Tibial nerve (tissue), 4 donors: ENCODE data around the gene COL8A2.

Experiments
- CTCF ChIP-seq, 5 experiments: fragments of 200-600 bp in 3 of 5; fragments of 450-650 bp in 2 of 5; sonication (generic) in 3 of 5; IDR thresholded peaks; one replicate each; pipeline ENCODE4 v1.5.1; 2016 to 2019; ENCODE audit warnings: antibody characterized with exemption in 5 of 5, mild to moderate bottlenecking in 3 of 5, moderate library complexity in 2 of 5
- EP300 ChIP-seq, 2 donors: sonication (generic); formaldehyde crosslinking; IDR thresholded peaks; one replicate each; pipeline ENCODE4 v1.6.1; 2017; ENCODE audit warnings: antibody characterized with exemption in 2 of 2, mild to moderate bottlenecking in 1 of 2
- POLR2A ChIP-seq, 2 donors: fragments of 450-650 bp; IDR thresholded peaks; one replicate each; pipeline ENCODE4 v1.6.1; 2017; ENCODE audit warnings: antibody characterized with exemption in 2 of 2, mild to moderate bottlenecking in 2 of 2, moderate library complexity in 2 of 2

- TF ChIP-seq CTCF (IDR thresholded peaks at IDR 0.05) (no peak), EP300 (IDR thresholded peaks at IDR 0.05) (no peak), POLR2A (IDR thresholded peaks at IDR 0.05) (no peak)
Observed at GRCh38 chr1:36166136-36166535, 41.1 kb upstream of the COL8A2 start.
